Stimulated activated memory B cell treated with anti-CD40 and anti-IgM and Interleukin-4, amounts not matched to agents 10 μg/mL and 1 μg/mL and 100 μg/mL, for 72 hours (primary cell): ENCODE measurements around the gene TBCC.
"Not testable (repeated sequence)": the region's sequence is repeated elsewhere in the genome, so short reads cannot be mapped to it uniquely, and the experiment has no call there.

ENCODE experiments used
- ATAC-seq: fragments of 150-1000 bp; cut with Tn5 transposase; 2 replicates; pipeline ENCODE4 v1.10.0; 2021
- H3K27ac Mint-ChIP-seq: one replicate; pipeline ENCODE4 v1.8.0; 2022; ENCODE audit warnings: mild to moderate bottlenecking, mixed read lengths
- H3K27me3 Mint-ChIP-seq: one replicate; pipeline ENCODE4 v1.8.0; 2022; ENCODE audit warnings: mixed read lengths
- H3K36me3 Mint-ChIP-seq: one replicate; pipeline ENCODE4 v1.8.0; 2022; ENCODE audit warnings: mixed read lengths
- H3K4me1 Mint-ChIP-seq: one replicate; pipeline ENCODE4 v1.8.0; 2022; ENCODE audit warnings: mixed read lengths
- H3K4me3 Mint-ChIP-seq: one replicate; pipeline ENCODE4 v1.8.0; 2022; ENCODE audit warnings: mild to moderate bottlenecking, moderate library complexity, mixed read lengths
- H3K9me3 Mint-ChIP-seq: one replicate; pipeline ENCODE4 v1.8.0; 2022; ENCODE audit warnings: mixed read lengths

Gene TBCC

GRCh38 chr6:42756722-42757121 lies 10.8 kb upstream of the TBCC start:
- H3K27ac Mint-ChIP-seq = no peak overlapping the region
- no peaks in the 10 kb centered on the region for H3K9me3 Mint-ChIP-seq
- peaks cover 26% of the 10 kb centered on the region for H3K36me3 Mint-ChIP-seq
- no peak overlapping the region for H3K4me3 Mint-ChIP-seq
- peaks cover 39% of the 10 kb centered on the region for H3K4me1 Mint-ChIP-seq
- H3K27me3 Mint-ChIP-seq = no peaks in the 10 kb centered on the region
- ATAC-seq = no peak

GRCh38 chr6:42754759-42755158 lies 8.9 kb upstream of the TBCC start:
- Mint-ChIP-seq H3K27me3 (no peaks in the 10 kb centered on the region), H3K4me1 (peaks cover 39% of the 10 kb centered on the region), H3K27ac (no peak overlapping the region), H3K9me3 (no peaks in the 10 kb centered on the region), H3K36me3 (peaks cover 24% of the 10 kb centered on the region), H3K4me3 (no peak overlapping the region)
- no peak for ATAC-seq

GRCh38 chr6:42751055-42751454 lies 5.2 kb upstream of the TBCC start:
- Mint-ChIP-seq H3K27ac (no peak overlapping the region), H3K4me3 (no peak overlapping the region), H3K4me1 (peaks cover 34% of the 10 kb centered on the region), H3K36me3 (peaks cover 5% of the 10 kb centered on the region), H3K27me3 (no peaks in the 10 kb centered on the region), H3K9me3 (no peaks in the 10 kb centered on the region)
- no peak for ATAC-seq

- Mint-ChIP-seq H3K27ac (peak overlapping the region; percentile 89), H3K36me3 (peaks cover 5% of the 10 kb centered on the region), H3K4me3 (peak overlapping the region; percentile 100), H3K27me3 (no peaks in the 10 kb centered on the region), H3K9me3 (no peaks in the 10 kb centered on the region), H3K4me1 (peaks cover 32% of the 10 kb centered on the region)
- no peak for ATAC-seq
These were observed 2.4 kb upstream of the TBCC start for GRCh38 chr6:42748203-42748898.

- peak overlapping the region; percentile 89 for H3K27ac Mint-ChIP-seq
These were observed 824 bp upstream of the TBCC start for GRCh38 chr6:42746463-42747391.

GRCh38 chr6:42745083-42745639 lies 742 bp downstream of the TBCC start:
- Mint-ChIP-seq H3K4me3 (peak overlapping the region; percentile 100), H3K27me3 (no peaks in the 10 kb centered on the region), H3K36me3 (peaks cover 5% of the 10 kb centered on the region), H3K9me3 (no peaks in the 10 kb centered on the region), H3K27ac (peak overlapping the region; percentile 89), H3K4me1 (peaks cover 34% of the 10 kb centered on the region)
- ATAC-seq = no peak

More at GRCh38 chr6:42746463-42747391, 824 bp upstream of the TBCC start:
- H3K27me3 Mint-ChIP-seq = no peaks in the 10 kb centered on the region
- peaks cover 5% of the 10 kb centered on the region for H3K36me3 Mint-ChIP-seq
- peak overlapping the region; percentile 100 for H3K4me3 Mint-ChIP-seq
- H3K9me3 Mint-ChIP-seq = no peaks in the 10 kb centered on the region
- H3K4me1 Mint-ChIP-seq = peaks cover 27% of the 10 kb centered on the region
- ATAC-seq = peak; percentile 88

- H3K4me3 Mint-ChIP-seq = peak overlapping the region; percentile 100
- no peak for ATAC-seq
- peaks cover 33% of the 10 kb centered on the region for H3K4me1 Mint-ChIP-seq
- H3K9me3 Mint-ChIP-seq = no peaks in the 10 kb centered on the region
- H3K36me3 Mint-ChIP-seq = peaks cover 5% of the 10 kb centered on the region
- no peak overlapping the region for H3K27ac Mint-ChIP-seq
- no peaks in the 10 kb centered on the region for H3K27me3 Mint-ChIP-seq
These were observed 1.5 kb downstream of the TBCC start for GRCh38 chr6:42744351-42744893.

GRCh38 chr6:42742116-42742894 lies 3.6 kb downstream of the TBCC start:
- H3K27me3 Mint-ChIP-seq = no peaks in the 10 kb centered on the region
- peaks cover 5% of the 10 kb centered on the region for H3K36me3 Mint-ChIP-seq
- no peak for ATAC-seq
- H3K4me1 Mint-ChIP-seq = peaks cover 20% of the 10 kb centered on the region
- H3K4me3 Mint-ChIP-seq = no peak overlapping the region
- no peak overlapping the region for H3K27ac Mint-ChIP-seq
- no peaks in the 10 kb centered on the region for H3K9me3 Mint-ChIP-seq

- no peak for ATAC-seq
- no peak overlapping the region for H3K27ac Mint-ChIP-seq
These were observed 5.2 kb downstream of the TBCC start for GRCh38 chr6:42740725-42741124.

GRCh38 chr6:42735976-42736375 lies 9.9 kb downstream of the TBCC start:
- Mint-ChIP-seq H3K9me3 (no peaks in the 10 kb centered on the region), H3K36me3 (no peaks in the 10 kb centered on the region), H3K27ac (no peak overlapping the region), H3K27me3 (no peaks in the 10 kb centered on the region), H3K4me3 (no peak overlapping the region), H3K4me1 (peaks cover 11% of the 10 kb centered on the region)
- no peak for ATAC-seq

More at GRCh38 chr6:42740725-42741124, 5.2 kb downstream of the TBCC start:
- Mint-ChIP-seq H3K4me3 (no peak overlapping the region), H3K9me3 (no peaks in the 10 kb centered on the region), H3K36me3 (peaks cover 2% of the 10 kb centered on the region), H3K4me1 (peaks cover 16% of the 10 kb centered on the region), H3K27me3 (no peaks in the 10 kb centered on the region)

GRCh38 chr6:42733867-42734481 lies 11.9 kb downstream of the TBCC start:
- not testable (repeated sequence) for H3K27ac Mint-ChIP-seq, ATAC-seq

GRCh38 chr6:42729731-42730130 lies 16.2 kb downstream of the TBCC start:
- Mint-ChIP-seq H3K4me1 (peaks cover 28% of the 10 kb centered on the region), H3K9me3 (no peaks in the 10 kb centered on the region), H3K27me3 (no peaks in the 10 kb centered on the region), H3K4me3 (no peak overlapping the region), H3K36me3 (no peaks in the 10 kb centered on the region), H3K27ac (peak overlapping the region; percentile 36)
- no peak for ATAC-seq

More at GRCh38 chr6:42733867-42734481, 11.9 kb downstream of the TBCC start:
- H3K4me1 Mint-ChIP-seq, H3K27me3 Mint-ChIP-seq, H3K4me3 Mint-ChIP-seq, H3K9me3 Mint-ChIP-seq, H3K36me3 Mint-ChIP-seq: not testable (repeated sequence)

- no peaks in the 10 kb centered on the region for H3K27me3 Mint-ChIP-seq
- H3K9me3 Mint-ChIP-seq = no peaks in the 10 kb centered on the region
- peaks cover 22% of the 10 kb centered on the region for H3K4me1 Mint-ChIP-seq
- peak overlapping the region; percentile 92 for H3K27ac Mint-ChIP-seq
- peak overlapping the region; percentile 58 for H3K4me3 Mint-ChIP-seq
- ATAC-seq = no peak
- H3K36me3 Mint-ChIP-seq = no peaks in the 10 kb centered on the region
These were observed 18.3 kb downstream of the TBCC start for GRCh38 chr6:42727627-42728026.

- Mint-ChIP-seq H3K36me3 (no peaks in the 10 kb centered on the region), H3K27ac (peak overlapping the region; percentile 92), H3K9me3 (no peaks in the 10 kb centered on the region), H3K4me1 (peaks cover 22% of the 10 kb centered on the region), H3K4me3 (peak overlapping the region; percentile 82), H3K27me3 (no peaks in the 10 kb centered on the region)
- ATAC-seq = no peak
These were observed 18.8 kb downstream of the TBCC start for GRCh38 chr6:42727087-42727611.
